ENCODE results near the gene FGF22. TPM values are rescaled to one million over a fixed set of nuclear protein-coding genes. Genes with fewer than 3 reads are reported as not detected.

The FGF22 gene
- total and polyA plus RNA-seq, 2 of the 13 experiments (the other 11 are each of a cell fraction or from before 2014, with no cell fraction given) = 0.24 TPM; not detected in 1

DNA sequence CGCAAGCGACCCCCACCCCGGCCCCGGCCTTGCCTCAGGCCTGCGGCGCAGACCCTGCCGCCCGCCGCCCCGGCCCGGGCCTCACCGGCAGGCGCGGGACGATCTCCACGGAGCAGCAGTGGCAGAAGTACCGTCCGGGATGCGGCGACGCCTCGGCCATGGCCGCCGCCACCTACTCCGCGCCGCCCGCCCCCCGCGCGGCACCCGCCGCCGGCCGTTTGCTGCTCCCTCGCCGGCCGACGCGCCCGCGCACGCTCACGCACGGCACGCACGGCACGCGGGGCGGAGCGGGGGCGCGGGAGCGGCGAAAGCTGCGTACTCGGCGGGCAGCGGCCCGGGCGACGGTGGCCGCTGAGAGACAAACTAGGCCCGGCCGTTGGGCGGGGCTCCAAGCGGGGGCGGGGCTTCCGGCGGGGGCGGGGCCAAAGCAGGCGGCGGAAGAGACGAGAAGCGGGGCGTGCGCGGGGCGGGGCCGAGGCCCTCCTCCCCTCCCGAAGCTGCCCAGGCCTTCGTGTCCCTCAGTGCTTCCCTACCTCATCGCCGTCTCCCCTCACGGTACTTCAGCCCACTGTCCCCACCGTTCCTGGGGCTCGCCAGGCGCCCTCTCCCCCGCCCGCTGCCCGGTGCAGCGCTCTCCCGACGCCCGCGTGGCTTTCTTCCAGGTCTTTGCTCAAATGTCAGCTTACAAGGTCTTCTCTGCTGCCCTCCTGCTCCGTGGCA, 23.4 kb downstream of the FGF22 start, which contains the start of gene RNF126 (continued):
- TF ChIP-seq FOXA1 (IDR thresholded peaks at IDR 0.05) (no peak), FOXA1 (CRISPR knock-in tag; IDR thresholded peaks at IDR 0.05) (0 out of 2 replicates have a peak, but pooled peaks have one; percentile 2), ZNF432 (CRISPR knock-in tag; IDR thresholded peaks at IDR 0.05; ENCODE audit: borderline replicate concordance) (no peak), ZIK1 (CRISPR knock-in tag; IDR thresholded peaks at IDR 0.05; ENCODE audit: borderline replicate concordance, low read depth) (peak; percentile 18; the same call in 1 of the 2 replicates), IKZF5 (CRISPR knock-in tag; IDR thresholded peaks at IDR 0.05) (peak; percentile 57; the same call in 1 of the 2 replicates), HNF1B (CRISPR knock-in tag; IDR thresholded peaks at IDR 0.05) (peak; percentile 39; the same call in 1 of the 2 replicates), XBP1 (CRISPR knock-in tag; IDR thresholded peaks at IDR 0.05) (no peak), MED1 (CRISPR knock-in tag; IDR thresholded peaks at IDR 0.05) (peak; percentile 38), THAP9 (CRISPR knock-in tag; IDR thresholded peaks at IDR 0.05; ENCODE audit: borderline replicate concordance) (peak; percentile 63; the same call in 1 of the 2 replicates), BCL3 (CRISPR knock-in tag; IDR thresholded peaks at IDR 0.05) (0 out of 2 replicates have a peak, but pooled peaks have one; percentile 40), ZNF143 (CRISPR knock-in tag; IDR thresholded peaks at IDR 0.05) (peak; percentile 38; the same call in 1 of the 2 replicates), ZNF660 (CRISPR knock-in tag; IDR thresholded peaks at IDR 0.05; ENCODE audit: borderline replicate concordance, low read depth) (no peak), GATAD2A (CRISPR knock-in tag; IDR thresholded peaks at IDR 0.05) (0 out of 2 replicates have a peak, but pooled peaks have one; percentile 27), HCFC1 (IDR thresholded peaks at IDR 0.05; ENCODE audit: low read depth, low read length) (peak; percentile 42; the same call in 1 of the 2 replicates), ZSCAN9 (CRISPR knock-in tag; IDR thresholded peaks at IDR 0.05; ENCODE audit: borderline replicate concordance) (peak; percentile 61; the same call in 1 of the 2 replicates), ZNF773 (CRISPR knock-in tag; IDR thresholded peaks at IDR 0.05; ENCODE audit: borderline replicate concordance) (0 out of 2 replicates have a peak, but pooled peaks have one; percentile 43), ZNF580 (CRISPR knock-in tag; IDR thresholded peaks at IDR 0.05; ENCODE audit: borderline replicate concordance, low read depth) (0 out of 2 replicates have a peak, but pooled peaks have one; percentile 43)
- TF ChIP-seq, protein P1, sequence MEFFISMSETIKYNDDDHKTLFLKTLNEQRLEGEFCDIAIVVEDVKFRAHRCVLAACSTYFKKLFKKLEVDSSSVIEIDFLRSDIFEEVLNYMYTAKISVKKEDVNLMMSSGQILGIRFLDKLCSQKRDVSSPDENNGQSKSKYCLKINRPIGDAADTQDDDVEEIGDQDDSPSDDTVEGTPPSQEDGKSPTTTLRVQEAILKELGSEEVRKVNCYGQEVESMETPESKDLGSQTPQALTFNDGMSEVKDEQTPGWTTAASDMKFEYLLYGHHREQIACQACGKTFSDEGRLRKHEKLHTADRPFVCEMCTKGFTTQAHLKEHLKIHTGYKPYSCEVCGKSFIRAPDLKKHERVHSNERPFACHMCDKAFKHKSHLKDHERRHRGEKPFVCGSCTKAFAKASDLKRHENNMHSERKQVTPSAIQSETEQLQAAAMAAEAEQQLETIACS (CRISPR knock-in tag; IDR thresholded peaks at IDR 0.05) = peak; percentile 86
- TF ChIP-seq, protein P2, sequence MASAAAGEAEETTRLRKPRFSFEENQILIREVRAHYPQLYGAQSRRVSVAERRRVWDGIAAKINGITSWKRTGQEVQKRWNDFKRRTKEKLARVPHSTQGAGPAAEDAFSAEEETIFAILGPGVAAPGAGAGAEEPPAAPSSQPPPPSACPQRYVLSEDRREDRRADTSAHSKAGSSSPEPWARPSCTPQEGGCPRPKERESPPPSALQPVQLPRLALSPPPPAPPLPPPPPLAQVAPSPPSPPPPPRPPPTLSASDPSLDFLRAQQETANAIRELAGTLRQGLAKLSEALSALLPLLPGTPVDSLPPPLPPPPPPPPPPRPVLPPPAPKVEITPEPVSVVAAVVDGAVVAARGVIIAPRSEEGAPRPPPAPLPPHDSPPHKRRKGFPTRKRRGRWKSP (CRISPR knock-in tag; IDR thresholded peaks at IDR 0.05) = no peak
